A549 (cell line): ENCODE results near the gene EVC2. TPM values are rescaled to one million over a fixed set of nuclear protein-coding genes. Genes with fewer than 3 reads are reported as not detected.

Experiments
- ATAC-seq, 2 experiments: fragments of 200-7000 bp in 1 of 2; fragments of >200 bp in 1 of 2; cut with Nextera tagmentation in 1 of 2; cut with Tn5 transposase in 1 of 2; 3 replicates each; pipeline versions ENCODE4 v1.8.0 to v1.9.1; 2018 to 2020; ENCODE audit warnings: mild to moderate bottlenecking in 1 of 2, moderate library complexity in 1 of 2
- CTCF ChIA-PET: fragments of 300-600 bp; sonication (Branson Sonifier 250); formaldehyde crosslinking; extraction: SDS; loops from one replicate; lab custom pipeline; 2021; ENCODE audit warnings: antibody characterized with exemption, inconsistent platforms; lab: Yijun Ruan, JAX
- POLR2A ChIA-PET: fragments of 350-600 bp; formaldehyde crosslinking; extraction: SDS; loops from one replicate; lab custom pipeline; 2021; ENCODE audit warnings: antibody characterized with exemption, inconsistent platforms; lab: Yijun Ruan, JAX
- DNase-seq, 2 experiments: peaks; one replicate each; pipeline versions ENCODE4 v3.0.0 to v3.0.0-alpha.2; 2011 to 2016; ENCODE audit warnings: low read depth in 1 of 2, low spot score in 1 of 2
- FAIRE-seq: peaks from 2 replicates; lab custom pipeline; 2011; peaks lifted over from hg19 to GRCh38; lab: Jason Lieb, UNC
- H3K27ac ChIP-seq, 2 experiments: fragments of >200 bp; sonication (Bioruptor Twin); formaldehyde crosslinking; 3 replicates each; pipeline ENCODE4 v1.5.1; 2016 to 2017
- H3K4me1 ChIP-seq: fragments of >200 bp; sonication (Bioruptor Twin); formaldehyde crosslinking; 3 replicates; pipeline ENCODE4 v1.6.1; 2016
- H3K4me2 ChIP-seq: fragments of >200 bp; sonication (Bioruptor Twin); formaldehyde crosslinking; 3 replicates; pipeline ENCODE4 v1.6.1; 2016
- H3K4me3 ChIP-seq: fragments of >200 bp; sonication (Bioruptor Twin); formaldehyde crosslinking; 3 replicates; pipeline ENCODE4 v1.5.1; 2016
- H3K9me3 ChIP-seq: fragments of >200 bp; sonication (Bioruptor Twin); formaldehyde crosslinking; 3 replicates; pipeline ENCODE4 v1.6.1; 2016
- CBX8 ChIP-seq: fragments of 200-600 bp; sonication (generic); IDR thresholded peaks from 2 replicates; pipeline ENCODE4 v1.6.1; 2016
- E2F6 ChIP-seq: IDR thresholded peaks from 2 replicates; pipeline ENCODE4 v1.6.1; 2012; ENCODE audit warnings: low read depth, borderline replicate concordance
- EHF ChIP-seq: fragments of 250-450 bp; sonication (Bioruptor Pico); IDR thresholded peaks from 2 replicates; pipeline ENCODE4 v1.5.0; 2020; ENCODE audit warnings: mild to moderate bottlenecking
- EP300 ChIP-seq, 2 experiments: fragments of >200 bp; sonication (Bioruptor Twin); formaldehyde crosslinking; IDR thresholded peaks; 2 replicates in 1 of 2; 3 replicates in 1 of 2; pipeline ENCODE4 v1.6.1; 2016 to 2017
- FOSB ChIP-seq: fragments of 250-450 bp; sonication (Bioruptor Pico); IDR thresholded peaks from 2 replicates; pipeline ENCODE4 v1.5.0; 2020; ENCODE audit warnings: mild to moderate bottlenecking, moderate library complexity
- GATA3 ChIP-seq: IDR thresholded peaks from 2 replicates; pipeline ENCODE4 v1.6.1; 2012; ENCODE audit warnings: borderline replicate concordance
- HES2 ChIP-seq: fragments of >200 bp; sonication (Bioruptor Twin); formaldehyde crosslinking; IDR thresholded peaks from 2 replicates; pipeline ENCODE4 v1.6.1; 2016
- KDM5A ChIP-seq: fragments of 200-600 bp; sonication (generic); IDR thresholded peaks from 2 replicates; pipeline ENCODE4 v1.6.1; 2016; ENCODE audit warnings: antibody characterized with exemption, mild to moderate bottlenecking
- POLR2A ChIP-seq: IDR thresholded peaks from 2 replicates; pipeline ENCODE4 v1.6.1; 2012; ENCODE audit warnings: mild to moderate bottlenecking, low read length
- RAD21 ChIP-seq, 2 experiments: fragments of >200 bp in 1 of 2; sonication (Bioruptor Twin) in 1 of 2; formaldehyde crosslinking in 1 of 2; IDR thresholded peaks in 1 of 2; conservative IDR thresholded peaks in 1 of 2; 2 replicates in 1 of 2; 3 replicates in 1 of 2; pipeline ENCODE4 v1.6.1; 2012 to 2018; ENCODE audit warnings: inconsistent platforms in 1 of 2
- RARB ChIP-seq: fragments of 250-450 bp; sonication (Bioruptor Pico); IDR thresholded peaks from 2 replicates; pipeline ENCODE4 v1.8.0; 2021; ENCODE audit warnings: mild to moderate bottlenecking, moderate library complexity
- REST ChIP-seq: fragments of 200-600 bp; sonication (generic); IDR thresholded peaks from 2 replicates; pipeline ENCODE4 v1.6.1; 2016; ENCODE audit warnings: antibody characterized with exemption, mild to moderate bottlenecking, moderate library complexity
- TP53 ChIP-seq: fragments of 250-450 bp; sonication (Bioruptor Pico); IDR thresholded peaks from 2 replicates; pipeline ENCODE4 v1.5.0; 2021; ENCODE audit warnings: mild to moderate bottlenecking, moderate library complexity
- USF2 ChIP-seq: fragments of 450-650 bp; IDR thresholded peaks from 2 replicates; pipeline ENCODE4 v1.6.1; 2014; ENCODE audit warnings: antibody characterized with exemption
- ZFP36 ChIP-seq: fragments of 450-650 bp; IDR thresholded peaks from 2 replicates; pipeline ENCODE4 v1.6.1; 2014; ENCODE audit warnings: borderline replicate concordance; ENCODE audit not compliant: partially characterized antibody
- ZSCAN20 ChIP-seq: fragments of 250-450 bp; sonication (Bioruptor Pico); IDR thresholded peaks from 2 replicates; pipeline ENCODE4 v1.8.0; 2022; ENCODE audit warnings: mild to moderate bottlenecking, moderate library complexity
- WGBS: methylation state at CpG from one replicate; pipeline ENCODE4 v1.1.6; 2017; ENCODE audit errors: missing lambda C conversion rate; 5-methylcytosine and 5-hydroxymethylcytosine counted together
- polyA plus RNA-seq, 4 experiments: library from polyadenylated mRNA; depleted of rRNA in 3 of 4; stranded (reverse); fragments of >200 nt; fragmentation: RNase III in 1 of 4; extraction: RNeasy Plus Mini Kit Qiagen cat#74134 plus additional on column Dnase treatment in 1 of 4; gene quantifications; 2 replicates in 3 of 4; 3 replicates in 1 of 4; pipeline ENCODE4 v1.2.3, GENCODE V29; 2011 to 2017

Gene EVC2
- polyA plus RNA-seq, 2 of the 4 experiments (the other 2 are of a cell fraction): 0.96 to 1.5 TPM

- ChIA-PET CTCF (no interaction called here), POLR2A (no interaction called here)
- FAIRE-seq (no peak), DNase-seq (no peak), ATAC-seq (no peak)
- TF ChIP-seq E2F6 (no peak), EP300 (IDR thresholded peaks at IDR 0.05) (no peak), REST (no peak), TP53 (CRISPR knock-in tag) (no peak), KDM5A (no peak), RAD21 (conservative IDR thresholded peaks at IDR 0.05 in 1 of 2, IDR thresholded peaks at IDR 0.05 in 1 of 2) (no peak), GATA3 (no peak), POLR2A (no peak)
- no peak overlapping the region for H3K27ac ChIP-seq
- 39% methylated on average over 3 of the region's 3 CpGs for WGBS
- no peaks in the 10 kb centered on the region for H3K4me1 ChIP-seq
- H3K9me3 ChIP-seq: no peaks in the 10 kb centered on the region
- H3K4me2 ChIP-seq: no peak overlapping the region
- no peak overlapping the region for H3K4me3 ChIP-seq
Observed at GRCh38 chr4:5527211-5527610, 181.1 kb downstream of the EVC2 start.

- Histone ChIP-seq H3K4me3 (no peak overlapping the region), H3K9me3 (no peaks in the 10 kb centered on the region), H3K4me2 (no peak overlapping the region), H3K4me1 (no peaks in the 10 kb centered on the region), H3K27ac (no peak overlapping the region)
- no peak for DNase-seq
- ChIA-PET POLR2A (no interaction called here), CTCF (no interaction called here)
- WGBS: 52% methylated on average over 3 of the region's 3 CpGs
- FAIRE-seq: no peak
- TF ChIP-seq EP300 (IDR thresholded peaks at IDR 0.05) (no peak), EHF (CRISPR knock-in tag) (no peak), ZSCAN20 (CRISPR knock-in tag) (no peak), ZFP36 (no peak)
- no peak for ATAC-seq
Observed at GRCh38 chr4:5526080-5526846, 182.1 kb downstream of the EVC2 start.

GRCh38 chr4:5524446-5525299 lies 183.7 kb downstream of the EVC2 start:
- CTCF ChIA-PET: interaction anchor here (1.2 kb wide), 1 partner anchor 288 kb away, joined by 3 read pairs; no protein-coding TSS in a partner anchor
- 69% methylated on average over 5 of the region's 5 CpGs for WGBS
- TF ChIP-seq USF2: no peak
- TF ChIP-seq CBX8: no peak
- TF ChIP-seq POLR2A: no peak
- TF ChIP-seq HES2: no peak
- TF ChIP-seq FOSB (CRISPR knock-in tag): no peak
- no peak for TF ChIP-seq RARB
- TF ChIP-seq, all 56 proteins: peak for 0
- Histone ChIP-seq H3K4me2 (no peak overlapping the region), H3K4me3 (no peak overlapping the region), H3K27ac (no peak overlapping the region), H3K9me3 (no peaks in the 10 kb centered on the region), H3K4me1 (no peaks in the 10 kb centered on the region)
- no peak for FAIRE-seq
- POLR2A ChIA-PET: no interaction called here
- no peak for ATAC-seq
- no peak for DNase-seq
